GM19397 (cell line): ENCODE results near the gene KIF26B.

ENCODE experiments used
- ATAC-seq: cut with Tn5 transposase; IDR thresholded peaks from one replicate; pipeline ENCODE4 v1.9.1; 2021; ENCODE audit warnings: mild to moderate bottlenecking, moderate library complexity; ENCODE audit not compliant: unreplicated experiment

The KIF26B gene

DNA sequence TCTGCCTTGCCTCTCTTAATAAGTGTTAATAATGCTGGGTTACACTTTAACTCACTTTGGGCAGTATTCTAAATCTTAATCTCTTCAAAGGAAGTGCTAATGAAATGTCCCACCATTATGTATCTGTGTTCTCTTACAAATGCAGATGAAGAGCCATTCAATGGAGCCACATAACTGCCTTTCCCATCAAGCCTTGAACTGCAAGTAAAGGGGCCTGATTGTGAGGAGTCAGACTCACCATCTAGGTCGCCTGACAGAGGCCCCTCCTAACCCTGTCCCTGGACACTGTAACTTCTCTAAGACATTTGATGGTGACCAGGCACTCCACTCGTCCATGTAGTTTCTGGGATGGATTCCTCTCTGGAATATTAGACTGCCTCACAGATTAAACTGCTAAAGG, 329.4 kb downstream of the KIF26B start:
- no peak for ATAC-seq

- no peak for ATAC-seq
Observed at GRCh38 chr1:245485996-245486395, 331.2 kb downstream of the KIF26B start.

GRCh38 chr1:245486775-245487470, 332.1 kb downstream of the KIF26B start:
- ATAC-seq, result no peak

GRCh38 chr1:245488346-245489129, 333.8 kb downstream of the KIF26B start:
- no peak for ATAC-seq

DNA sequence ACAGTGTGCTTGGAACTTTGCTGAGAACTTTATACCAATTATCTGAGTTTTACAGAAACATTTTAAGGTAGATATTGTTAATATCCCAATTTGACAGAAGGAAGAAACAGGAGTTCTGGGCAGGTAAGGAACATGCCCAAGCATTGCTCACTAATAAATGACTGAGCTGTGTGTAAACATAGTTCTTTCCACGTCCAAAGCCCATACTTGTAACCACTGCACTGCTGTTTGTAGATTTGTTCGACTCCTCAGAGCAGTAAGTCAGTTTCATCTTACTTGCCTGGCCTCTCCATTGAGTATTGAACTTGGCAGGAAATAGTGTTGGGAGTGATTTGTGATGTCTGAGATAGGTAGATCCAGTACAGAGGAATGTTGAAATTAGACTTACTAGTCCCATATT, 335.1 kb downstream of the KIF26B start:
- ATAC-seq, result no peak

DNA sequence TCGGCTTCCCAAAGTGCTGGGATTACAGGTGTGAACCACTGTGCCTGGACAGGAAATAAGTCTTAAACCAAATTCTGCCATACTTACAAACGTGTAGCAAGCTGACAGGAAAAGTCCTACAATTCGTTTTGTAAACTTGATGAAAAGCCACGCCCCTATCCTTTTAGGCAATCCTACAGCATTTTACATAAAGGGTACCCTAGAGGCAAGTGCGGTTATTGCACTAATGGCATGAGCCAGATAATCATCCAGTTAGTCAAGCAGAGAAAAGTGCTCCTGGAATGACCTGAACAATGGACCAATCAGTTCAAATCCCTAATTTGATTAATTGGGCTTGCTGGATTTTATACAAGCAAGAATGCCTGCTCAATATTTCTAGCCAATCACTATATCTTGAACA, 338.2 kb downstream of the KIF26B start:
- no peak for ATAC-seq

- no peak for ATAC-seq
Observed at GRCh38 chr1:245495681-245496080, 340.9 kb downstream of the KIF26B start.

DNA sequence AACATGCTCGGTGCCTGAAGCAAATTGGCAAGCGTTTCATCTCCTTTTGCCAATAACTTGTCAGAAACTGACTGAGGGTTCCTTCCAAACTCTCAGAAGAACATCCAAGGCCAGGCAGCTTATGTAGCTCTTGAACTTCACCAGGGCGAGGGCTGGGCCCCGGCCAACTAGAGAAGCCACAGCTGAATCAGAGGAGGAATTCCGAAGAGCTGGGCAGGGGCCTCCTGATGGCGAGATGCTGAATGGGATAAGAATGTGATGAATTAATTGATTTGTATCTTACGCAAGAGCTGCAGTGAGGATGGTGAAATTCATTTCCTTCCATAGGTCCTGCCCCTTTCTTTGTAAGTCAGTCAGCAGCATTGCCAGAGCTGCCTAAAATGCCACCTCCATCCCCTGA, 345.8 kb downstream of the KIF26B start:
- no peak for ATAC-seq

GRCh38 chr1:245501633-245502032, 346.8 kb downstream of the KIF26B start:
- no peak for ATAC-seq

- ATAC-seq, result no peak
Observed at GRCh38 chr1:245503548-245503947, 348.8 kb downstream of the KIF26B start.

GRCh38 chr1:245510144-245510543, 355.4 kb downstream of the KIF26B start:
- ATAC-seq, result no peak

GRCh38 chr1:245512181-245512888, 357.6 kb downstream of the KIF26B start:
- ATAC-seq, result no peak

GRCh38 chr1:245512980-245513578, 358.3 kb downstream of the KIF26B start:
- no peak for ATAC-seq

GRCh38 chr1:245516284-245516759, 361.5 kb downstream of the KIF26B start:
- ATAC-seq, result no peak

DNA sequence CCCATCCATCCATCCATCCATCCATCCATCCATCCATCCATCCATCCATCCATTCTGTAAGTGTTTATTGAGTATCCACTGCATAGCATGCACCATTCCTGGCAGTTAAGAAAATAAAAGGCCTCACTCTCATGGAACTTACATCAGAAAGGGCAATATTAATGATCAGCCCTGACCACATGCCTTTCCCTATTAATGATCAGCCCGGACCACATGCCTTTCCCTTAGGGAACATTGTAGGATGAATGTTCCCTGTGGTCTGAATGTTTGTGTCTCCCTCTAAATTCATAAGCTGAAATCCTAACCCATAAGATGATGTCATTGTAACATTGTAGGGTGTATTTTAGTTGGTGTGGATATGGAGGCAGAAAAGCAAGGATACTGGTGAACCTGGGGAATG, 365.8 kb downstream of the KIF26B start:
- ATAC-seq, result no peak

GRCh38 chr1:245526141-245526540, 371.4 kb downstream of the KIF26B start:
- ATAC-seq, result no peak

- no peak for ATAC-seq
Observed at GRCh38 chr1:245528258-245528635, 373.5 kb downstream of the KIF26B start.

DNA sequence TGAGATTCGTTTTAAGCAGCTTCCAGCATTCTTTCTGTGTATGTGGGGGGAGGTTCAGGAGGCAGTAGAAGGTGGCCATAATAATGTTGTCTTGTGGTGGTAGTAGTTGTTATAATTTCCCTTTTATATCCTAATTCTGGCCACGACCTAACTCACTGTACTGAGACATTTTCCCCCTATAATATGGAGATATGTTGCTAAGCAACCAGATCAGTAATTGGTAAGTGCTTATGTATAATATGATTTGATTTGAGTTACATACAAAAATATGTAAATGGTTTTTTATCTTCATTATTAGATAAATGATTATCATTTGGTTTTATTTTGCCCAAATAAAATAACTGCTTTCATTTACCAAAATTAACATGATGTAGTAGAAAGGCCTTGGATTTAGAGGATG, 376.2 kb downstream of the KIF26B start:
- ATAC-seq, result no peak

GRCh38 chr1:245537992-245538391, 383.2 kb downstream of the KIF26B start:
- no peak for ATAC-seq

GRCh38 chr1:245538671-245539070, 383.9 kb downstream of the KIF26B start:
- no peak for ATAC-seq

GRCh38 chr1:245541369-245541768, 386.6 kb downstream of the KIF26B start:
- no peak for ATAC-seq
